Activated effector memory CD4-positive, alpha-beta T cell treated with anti-CD3 and anti-CD28 coated beads, Interleukin-2, amount 50 U/mL, for 16 hours (primary cell): ENCODE results near the gene MOGAT1.
A peak's percentile ranks its signal among the peaks of the same experiment; 100 is the strongest.
"Not testable (repeated sequence)": the region's sequence is repeated elsewhere in the genome, so short reads cannot be mapped to it uniquely, and the experiment has no call there.

Experiments used
- DNase-seq: peaks from one replicate; pipeline ENCODE4 v3.0.0-alpha.2; 2020

The MOGAT1 gene

GRCh38 chr2:222670191-222671038 is 1.0 kb upstream of the MOGAT1 start:
- no peak for DNase-seq

DNA sequence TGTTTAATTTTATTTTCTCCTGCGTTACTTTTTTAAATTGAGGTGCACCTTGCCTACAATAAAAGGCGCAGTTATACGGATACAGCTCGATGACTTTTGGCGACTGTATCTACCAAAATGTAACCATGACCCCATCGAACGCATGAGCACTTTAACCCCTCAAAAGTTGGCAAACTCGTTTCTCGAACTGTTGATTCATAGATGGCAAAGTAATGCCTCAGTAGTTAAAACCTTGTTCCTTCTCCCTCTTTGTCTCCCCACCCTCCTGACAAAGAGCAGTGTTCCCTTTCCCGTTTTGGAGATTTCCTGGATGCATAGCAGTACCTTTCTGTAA is 577 bp downstream of the MOGAT1 start:
- no peak for DNase-seq

DNA sequence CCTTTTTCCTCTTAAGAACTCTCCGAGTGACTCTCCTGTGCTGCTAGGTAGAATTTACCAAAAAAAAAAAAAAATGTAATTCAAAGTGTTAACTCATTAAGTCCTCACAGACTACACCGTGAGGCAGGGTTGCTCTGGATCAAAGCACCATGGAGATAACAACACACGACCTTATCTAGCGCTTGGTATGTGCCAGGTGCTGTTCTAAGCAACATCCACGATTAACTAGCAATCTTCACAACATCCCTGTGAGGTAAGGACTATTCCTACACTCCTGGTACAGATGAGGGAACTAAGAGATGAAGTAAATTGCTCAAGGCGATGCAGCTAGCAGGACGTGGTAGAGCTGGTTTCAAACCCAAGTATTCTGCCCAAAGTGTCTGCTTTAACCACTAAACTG is 1.8 kb downstream of the MOGAT1 start:
- DNase-seq = no peak

- no peak for DNase-seq
Observed at GRCh38 chr2:222673883-222674282, 2.4 kb downstream of the MOGAT1 start.

GRCh38 chr2:222677981-222678380 is 6.5 kb downstream of the MOGAT1 start:
- DNase-seq = no peak

- no peak for DNase-seq
Observed at GRCh38 chr2:222683805-222684204, 12.3 kb downstream of the MOGAT1 start.

GRCh38 chr2:222686086-222686750 is 14.8 kb downstream of the MOGAT1 start:
- no peak for DNase-seq

DNA sequence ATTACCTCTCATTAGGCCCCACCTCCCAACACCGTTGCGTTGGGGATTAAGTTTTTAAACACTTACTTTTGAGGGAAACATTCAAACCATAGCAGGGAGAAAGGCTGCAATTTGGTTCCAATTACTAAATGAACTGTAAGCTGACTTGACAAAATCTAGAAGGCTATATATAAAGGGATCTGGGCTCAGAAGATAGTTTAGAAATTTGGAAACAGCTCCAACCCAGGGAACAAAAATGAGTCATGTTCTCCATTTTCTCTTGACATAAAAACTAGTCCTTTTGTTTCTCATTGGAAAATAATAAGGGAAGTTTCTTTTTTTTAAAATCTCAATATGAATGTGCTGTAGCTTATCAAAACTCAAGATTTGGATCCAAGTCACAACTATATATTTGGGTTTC is 17.5 kb downstream of the MOGAT1 start:
- no peak for DNase-seq

GRCh38 chr2:222689322-222689721 is 17.9 kb downstream of the MOGAT1 start:
- no peak for DNase-seq

GRCh38 chr2:222690564-222691200 is 19.2 kb downstream of the MOGAT1 start:
- DNase-seq = peak; percentile 86

GRCh38 chr2:222693413-222693812 is 22.0 kb downstream of the MOGAT1 start:
- not testable (repeated sequence) for DNase-seq

GRCh38 chr2:222693837-222694236 is 22.4 kb downstream of the MOGAT1 start:
- DNase-seq = no peak

DNA sequence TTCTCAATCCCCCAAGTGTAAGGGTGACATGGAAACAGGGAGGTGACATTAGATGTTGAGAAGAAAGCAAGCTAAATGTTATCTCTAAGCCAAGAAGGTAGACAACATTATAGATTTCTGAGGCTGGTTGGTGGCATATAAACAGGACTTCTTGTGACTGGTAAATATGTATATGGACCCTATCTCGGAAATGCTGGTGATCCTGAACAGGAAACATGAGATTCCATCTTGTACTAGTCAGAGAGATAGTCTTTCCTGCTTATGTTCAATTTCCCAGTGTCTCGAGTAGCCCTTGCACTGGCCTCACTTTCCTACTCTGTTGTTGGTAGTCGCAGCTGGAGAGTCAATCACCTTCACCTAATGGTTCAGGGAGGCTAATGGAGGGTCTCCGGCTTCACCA is 26.8 kb downstream of the MOGAT1 start:
- no peak for DNase-seq

- DNase-seq = no peak
Observed at GRCh38 chr2:222701233-222701632, 29.8 kb downstream of the MOGAT1 start.

- DNase-seq = no peak
Observed at GRCh38 chr2:222701721-222702131, 30.3 kb downstream of the MOGAT1 start.

DNA sequence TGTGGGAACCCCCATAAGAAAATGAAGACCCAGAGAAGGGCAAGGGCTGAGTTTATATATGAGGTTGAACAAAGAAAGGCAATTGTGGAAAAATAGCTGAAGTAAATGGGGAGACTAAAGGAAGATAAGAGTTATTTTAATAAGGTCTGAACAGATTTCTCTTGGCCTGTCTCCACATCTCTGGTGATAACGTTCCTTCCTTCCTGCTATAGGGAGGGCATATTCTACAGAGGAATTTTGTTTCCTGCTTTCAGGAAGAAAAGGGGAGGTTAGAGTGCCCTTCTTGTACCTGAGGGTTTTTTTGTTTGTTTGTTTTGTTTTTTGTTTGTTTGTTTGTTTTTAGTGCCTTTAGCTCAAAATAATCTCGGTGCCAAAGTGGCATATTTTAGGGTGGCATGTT is 31.6 kb downstream of the MOGAT1 start:
- DNase-seq = no peak

DNA sequence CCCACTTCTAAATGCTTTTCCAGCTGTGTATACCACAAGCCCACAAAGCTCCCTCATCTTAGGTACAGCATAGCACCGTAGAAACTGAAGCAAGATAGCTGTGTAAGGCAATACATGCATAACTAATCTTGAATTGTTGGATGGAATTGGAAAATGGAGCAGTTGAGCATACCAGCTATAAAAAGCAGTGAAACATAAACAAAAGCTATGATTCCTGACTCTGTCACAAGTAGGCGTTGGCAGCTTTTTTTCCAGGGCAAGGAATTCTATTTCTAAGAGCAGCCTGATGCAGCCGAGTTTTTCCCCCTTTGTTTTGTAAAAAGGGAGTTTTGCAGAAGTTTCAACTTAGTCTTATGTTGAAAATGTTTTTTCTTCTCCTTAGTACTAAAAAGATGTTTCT is 32.4 kb downstream of the MOGAT1 start:
- no peak for DNase-seq

DNA sequence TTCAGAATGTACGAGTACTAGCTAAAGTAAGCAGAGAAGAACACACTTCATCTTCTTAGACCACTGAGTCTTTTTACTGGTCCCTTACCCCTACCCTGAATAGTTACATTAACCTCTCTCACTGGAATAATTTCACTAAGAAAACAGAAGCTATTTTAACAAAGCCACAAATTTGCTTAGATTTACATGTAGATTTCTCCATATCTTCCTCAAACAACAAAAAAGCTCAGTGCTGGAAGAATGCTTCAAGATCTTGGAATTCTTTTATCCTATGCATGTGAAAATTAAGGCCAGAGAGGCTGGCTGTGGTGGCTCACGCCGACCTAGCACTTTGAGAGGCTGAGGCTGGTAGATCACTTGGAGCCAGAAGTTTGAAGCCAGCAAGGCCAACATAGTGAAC is 35.2 kb downstream of the MOGAT1 start:
- DNase-seq = no peak

DNA sequence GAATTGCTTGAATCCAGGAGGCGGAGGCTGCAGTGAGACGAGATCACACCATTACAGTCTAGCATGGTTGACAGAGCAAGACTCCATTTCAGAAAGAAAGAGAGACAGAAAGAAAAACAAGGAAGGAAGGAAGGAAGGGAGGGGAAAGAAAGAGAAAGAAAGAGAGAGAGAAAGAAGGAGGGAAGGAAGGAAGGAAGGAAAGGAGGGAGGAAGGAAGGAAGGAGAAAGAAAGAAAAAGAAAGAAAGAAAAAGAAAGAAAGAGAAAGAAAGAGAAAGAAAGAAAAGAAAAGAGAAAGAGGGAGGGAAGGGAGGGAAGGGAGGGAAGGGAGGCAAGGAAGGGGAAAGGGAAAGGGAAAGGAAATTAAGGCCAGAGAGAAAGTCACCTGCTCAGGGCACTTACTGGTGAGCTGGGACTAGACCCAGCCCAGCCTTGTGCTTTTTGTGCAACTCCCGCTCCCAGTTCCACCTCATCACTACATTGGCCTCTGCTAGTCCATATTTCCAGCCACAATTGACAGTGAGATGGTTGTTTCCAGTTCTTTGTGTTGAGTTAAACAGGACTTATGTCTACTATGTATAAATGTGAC is 35.7 kb downstream of the MOGAT1 start:
- no peak for DNase-seq

- DNase-seq = no peak
Observed at GRCh38 chr2:222707689-222708273, 36.3 kb downstream of the MOGAT1 start.

DNA sequence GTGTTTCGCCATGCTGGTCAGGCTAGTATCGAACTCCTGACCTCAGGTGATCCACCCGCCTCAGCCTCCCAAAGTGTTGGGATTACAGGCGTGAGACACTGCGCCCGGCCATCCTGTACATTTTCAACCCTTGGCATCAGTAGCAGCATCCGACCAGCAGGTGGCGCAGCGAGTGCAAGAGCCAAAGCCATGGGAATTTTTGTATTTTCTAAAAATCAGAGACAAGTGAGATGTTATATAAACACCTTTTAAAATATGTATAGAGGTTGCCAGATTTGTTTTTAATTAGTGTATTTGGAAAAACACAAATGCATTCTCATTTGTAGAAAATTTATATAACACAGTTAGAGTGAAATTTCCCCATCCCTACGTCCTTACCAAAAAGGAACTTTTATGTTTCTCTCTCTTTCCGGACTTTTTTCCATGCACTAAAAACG is 36.8 kb downstream of the MOGAT1 start:
- DNase-seq = peak; percentile 91

- DNase-seq = no peak
Observed at GRCh38 chr2:222709191-222709891, 37.9 kb downstream of the MOGAT1 start.

DNA sequence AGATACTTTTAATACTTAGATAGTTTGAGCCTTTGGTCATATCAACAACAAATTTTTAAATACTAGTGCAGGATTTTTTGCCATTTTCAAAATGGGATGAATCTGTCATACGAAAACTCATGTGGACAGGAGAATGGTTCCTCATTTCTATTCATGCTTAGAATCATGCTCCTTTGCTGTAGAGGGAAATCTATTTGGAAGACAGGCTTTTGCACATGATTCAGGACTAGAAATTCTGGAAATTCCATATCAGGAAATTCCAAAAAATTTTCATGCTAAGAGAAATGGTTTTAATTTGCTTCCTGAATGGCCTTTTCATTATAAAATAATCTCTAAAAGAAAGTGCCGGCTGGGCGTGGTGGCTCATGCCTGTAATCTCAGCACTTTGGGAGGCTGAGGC is 39.3 kb downstream of the MOGAT1 start:
- no peak for DNase-seq
